Uterus (tissue), 2 donors: ENCODE data around the gene MRLN.

Experiments used
- POLR2A ChIP-seq, 2 donors: fragments of 450-650 bp; IDR thresholded peaks; one replicate each; pipeline ENCODE4 v1.6.1; 2016; ENCODE audit warnings: antibody characterized with exemption in 2 of 2, mild to moderate bottlenecking in 1 of 2, moderate library complexity in 1 of 2
- TF ChIP-seq, protein P1 (sequence below), 4 experiments: fragments of 200-600 bp in 2 of 4; fragments of 450-650 bp in 2 of 4; sonication (generic) in 2 of 4; IDR thresholded peaks; one replicate each; pipeline ENCODE4 v1.5.1; 2016 to 2019; ENCODE audit warnings: antibody characterized with exemption in 4 of 4, mild to moderate bottlenecking in 2 of 4, moderate library complexity in 1 of 4

DNA sequence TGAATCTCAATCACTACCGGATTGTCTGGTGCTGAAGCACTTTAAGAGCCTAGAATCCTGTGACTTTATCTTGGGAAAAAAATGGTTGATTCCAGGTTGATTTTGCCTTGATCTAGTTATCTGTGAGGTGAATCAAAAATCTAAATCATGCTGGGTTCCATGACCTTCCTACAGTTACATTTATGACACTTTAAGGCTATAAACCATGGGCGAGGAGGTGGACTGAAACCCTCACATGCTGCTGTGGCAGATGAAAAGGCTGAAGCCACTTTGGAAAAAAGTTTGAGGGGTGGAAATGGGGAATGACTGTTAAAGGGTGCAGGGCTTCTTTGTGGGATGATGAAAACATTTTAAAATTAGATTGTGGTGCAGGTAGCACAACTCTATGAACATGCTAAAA lies 61.1 kb downstream of the MRLN start:
- TF ChIP-seq, protein P1, sequence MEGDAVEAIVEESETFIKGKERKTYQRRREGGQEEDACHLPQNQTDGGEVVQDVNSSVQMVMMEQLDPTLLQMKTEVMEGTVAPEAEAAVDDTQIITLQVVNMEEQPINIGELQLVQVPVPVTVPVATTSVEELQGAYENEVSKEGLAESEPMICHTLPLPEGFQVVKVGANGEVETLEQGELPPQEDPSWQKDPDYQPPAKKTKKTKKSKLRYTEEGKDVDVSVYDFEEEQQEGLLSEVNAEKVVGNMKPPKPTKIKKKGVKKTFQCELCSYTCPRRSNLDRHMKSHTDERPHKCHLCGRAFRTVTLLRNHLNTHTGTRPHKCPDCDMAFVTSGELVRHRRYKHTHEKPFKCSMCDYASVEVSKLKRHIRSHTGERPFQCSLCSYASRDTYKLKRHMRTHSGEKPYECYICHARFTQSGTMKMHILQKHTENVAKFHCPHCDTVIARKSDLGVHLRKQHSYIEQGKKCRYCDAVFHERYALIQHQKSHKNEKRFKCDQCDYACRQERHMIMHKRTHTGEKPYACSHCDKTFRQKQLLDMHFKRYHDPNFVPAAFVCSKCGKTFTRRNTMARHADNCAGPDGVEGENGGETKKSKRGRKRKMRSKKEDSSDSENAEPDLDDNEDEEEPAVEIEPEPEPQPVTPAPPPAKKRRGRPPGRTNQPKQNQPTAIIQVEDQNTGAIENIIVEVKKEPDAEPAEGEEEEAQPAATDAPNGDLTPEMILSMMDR (IDR thresholded peaks at IDR 0.05): no peak
- no peak for TF ChIP-seq POLR2A (IDR thresholded peaks at IDR 0.05)
